ENCODE data around the gene GAN. TPM values are rescaled to one million over a fixed set of nuclear protein-coding genes. Genes with fewer than 3 reads are reported as not detected.

GAN gene
- total RNA-seq, 1 experiment from 2014 or later, result 5.3 TPM

GRCh38 chr16:81424771-81425170 lies 110.0 kb downstream of the GAN start:
- no peaks in the 10 kb centered on the region for H3K27me3 ChIP-seq (ENCODE audit: low read length)
- no peaks in the 10 kb centered on the region for H3K79me2 ChIP-seq (ENCODE audit: low read length)
- no peak overlapping the region for H3K4me3 ChIP-seq (ENCODE audit: low read length)
- TF ChIP-seq EZH2phosphoT487 (IDR thresholded peaks at IDR 0.05; ENCODE audit: borderline replicate concordance, low read length) (no peak), CTCF (conservative IDR thresholded peaks at IDR 0.05; ENCODE audit: low read depth, low read length) (no peak), EZH2 (IDR thresholded peaks at IDR 0.05; ENCODE audit: low read length, unreplicated experiment) (no peak)
- H3F3A ChIP-seq (ENCODE audit: low read length, unreplicated experiment), result no peaks in the 10 kb centered on the region
- intact Hi-C loops (cut with micrococcal nuclease), result no loop called here
- ATAC-seq, result no peak; the same call in 1 of the 2 replicates
- no peaks in the 10 kb centered on the region for H3K4me1 ChIP-seq (ENCODE audit: insufficient read depth, low read length)
- DNase-seq, result peak; percentile 39
- ChIA-PET CTCF (no interaction called here), POLR2A (ENCODE audit: unreplicated experiment) (no interaction called here)
- H4K20me1 ChIP-seq (ENCODE audit: low read length), result no peaks in the 10 kb centered on the region
- H3K9ac ChIP-seq (ENCODE audit: low read length), result no peak overlapping the region
- no TSS peak for BruUV-seq (replicated peaks)
- H2AFZ ChIP-seq (ENCODE audit: low read length), result no peak overlapping the region
- no peaks in the 10 kb centered on the region for H3K9me3 ChIP-seq (ENCODE audit: low read length)
- H3K4me2 ChIP-seq (ENCODE audit: low read length), result no peak overlapping the region
- no peaks in the 10 kb centered on the region for H3K36me3 ChIP-seq (ENCODE audit: low read depth, low read length)
- no peaks in the 10 kb centered on the region for H3K9me2 ChIP-seq (replicated peaks; ENCODE audit: low read length)
- no peak overlapping the region for H3K27ac ChIP-seq (ENCODE audit: low read length)

- ChIA-PET POLR2A (ENCODE audit: unreplicated experiment) (no interaction called here), CTCF (no interaction called here)
- ATAC-seq (no peak), DNase-seq (no peak)
- BruUV-seq (replicated peaks), result no TSS peak
- intact Hi-C loops (cut with micrococcal nuclease), result no loop called here
- Histone ChIP-seq H3K79me2 (ENCODE audit: low read length) (no peaks in the 10 kb centered on the region), H3K27ac (ENCODE audit: low read length) (no peak overlapping the region), H3K27me3 (ENCODE audit: low read length) (no peaks in the 10 kb centered on the region), H2AFZ (ENCODE audit: low read length) (no peak overlapping the region), H3K9me3 (ENCODE audit: low read length) (no peaks in the 10 kb centered on the region), H3K4me2 (ENCODE audit: low read length) (no peak overlapping the region), H3K4me1 (ENCODE audit: insufficient read depth, low read length) (peaks cover 12% of the 10 kb centered on the region; the same call in 1 of the 2 replicates), H3F3A (ENCODE audit: low read length, unreplicated experiment) (no peaks in the 10 kb centered on the region), H3K4me3 (ENCODE audit: low read length) (no peak overlapping the region), H3K9me2 (replicated peaks; ENCODE audit: low read length) (no peaks in the 10 kb centered on the region), H3K9ac (ENCODE audit: low read length) (no peak overlapping the region), H3K36me3 (ENCODE audit: low read depth, low read length) (no peaks in the 10 kb centered on the region), H4K20me1 (ENCODE audit: low read length) (no peaks in the 10 kb centered on the region)
- TF ChIP-seq CTCF (conservative IDR thresholded peaks at IDR 0.05; ENCODE audit: low read depth, low read length), result no peak
- TF ChIP-seq EZH2 (IDR thresholded peaks at IDR 0.05; ENCODE audit: low read length, unreplicated experiment), result no peak
- no peak for TF ChIP-seq EZH2phosphoT487 (IDR thresholded peaks at IDR 0.05; ENCODE audit: borderline replicate concordance, low read length)
Measured at GRCh38 chr16:81427219-81427618, 112.5 kb downstream of the GAN start.

- intact Hi-C loops (cut with micrococcal nuclease), result no loop called here
- Histone ChIP-seq H3K4me2 (ENCODE audit: low read length) (no peak overlapping the region), H2AFZ (ENCODE audit: low read length) (peak overlapping the region; percentile 44; the same call in 1 of the 2 replicates), H3K9ac (ENCODE audit: low read length) (no peak overlapping the region), H4K20me1 (ENCODE audit: low read length) (no peaks in the 10 kb centered on the region), H3K9me2 (replicated peaks; ENCODE audit: low read length) (no peaks in the 10 kb centered on the region), H3K4me1 (ENCODE audit: insufficient read depth, low read length) (peaks cover 13% of the 10 kb centered on the region; the same call in 1 of the 2 replicates), H3K36me3 (ENCODE audit: low read depth, low read length) (no peaks in the 10 kb centered on the region), H3K27ac (ENCODE audit: low read length) (no peak overlapping the region), H3K79me2 (ENCODE audit: low read length) (no peaks in the 10 kb centered on the region), H3K4me3 (ENCODE audit: low read length) (no peak overlapping the region), H3F3A (ENCODE audit: low read length, unreplicated experiment) (no peaks in the 10 kb centered on the region), H3K27me3 (ENCODE audit: low read length) (no peaks in the 10 kb centered on the region), H3K9me3 (ENCODE audit: low read length) (no peaks in the 10 kb centered on the region)
- TF ChIP-seq CTCF (conservative IDR thresholded peaks at IDR 0.05; ENCODE audit: low read depth, low read length) (peak; percentile 57), EZH2 (IDR thresholded peaks at IDR 0.05; ENCODE audit: low read length, unreplicated experiment) (no peak)
- ChIA-PET CTCF (no interaction called here), POLR2A (ENCODE audit: unreplicated experiment) (no interaction called here)
- ATAC-seq (peak; percentile 68), DNase-seq (peak; percentile 60)
- BruUV-seq (replicated peaks), result no TSS peak
Measured at GRCh38 chr16:81429045-81429521, 114.3 kb downstream of the GAN start.
